Measurements from ENCODE around the gene TUBB2B. TPM values are rescaled to one million over a fixed set of nuclear protein-coding genes. Genes with fewer than 3 reads are reported as not detected.
A peak's percentile ranks its signal among the peaks of the same experiment; 100 is the strongest.

The TUBB2B gene
- total and polyA plus RNA-seq, 2 experiments from 2014 or later = 355 to 794 TPM

DNA sequence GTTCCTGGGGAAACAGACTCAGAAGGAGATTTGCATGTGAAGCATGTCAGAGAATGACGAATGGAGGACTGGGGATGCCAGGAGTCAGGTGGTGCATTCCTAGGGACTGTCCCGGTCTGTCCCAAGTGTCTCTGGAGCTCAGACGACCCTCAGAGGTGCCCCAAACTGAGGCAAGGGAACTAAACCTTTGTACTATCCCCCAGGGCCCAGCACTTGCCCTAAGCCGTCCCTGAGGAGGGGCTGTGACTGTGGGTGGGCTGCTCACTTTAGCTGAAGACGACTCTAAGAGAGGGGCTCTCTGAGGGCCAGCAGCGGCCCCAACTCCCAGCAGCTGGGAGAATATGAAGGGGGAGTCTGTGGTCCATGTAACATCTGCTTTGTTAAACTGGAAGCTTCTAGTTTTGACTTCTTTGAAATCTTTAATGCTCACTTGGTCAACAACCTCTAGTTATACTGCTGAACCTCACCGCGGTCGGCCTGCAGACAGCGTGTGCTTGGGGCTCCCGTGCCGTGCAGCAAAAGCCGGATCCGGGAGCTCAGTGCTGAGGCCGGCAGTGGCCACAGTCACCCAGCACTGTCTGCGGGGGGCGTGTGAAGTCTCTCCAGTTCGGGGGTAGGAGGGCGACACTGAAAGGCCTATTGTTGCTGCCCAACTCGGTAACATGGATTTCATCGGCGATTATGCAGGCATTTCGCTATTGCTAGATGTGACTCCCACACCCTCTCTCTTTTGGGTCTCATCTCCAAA is 34.2 kb downstream of the TUBB2B start:
- no peak overlapping the region; the same call in 1 of the 2 replicates for H3K4me3 ChIP-seq
- peaks cover 6% of the 10 kb centered on the region for H3F3A ChIP-seq (replicated peaks; ENCODE audit: low read depth)
- no peaks in the 10 kb centered on the region for H3K9me2 ChIP-seq (ENCODE audit: insufficient read depth)
- no peaks in the 10 kb centered on the region for H3K79me2 ChIP-seq (replicated peaks; ENCODE audit: insufficient read depth)
- H2AFZ ChIP-seq = peak overlapping the region; percentile 98
- H3K27me3 ChIP-seq (ENCODE audit: insufficient read depth) = no peaks in the 10 kb centered on the region
- no peak overlapping the region for H3K27ac Mint-ChIP-seq
- no peak overlapping the region for H3K4me3 Mint-ChIP-seq
- H3K4me1 ChIP-seq (ENCODE audit: insufficient read depth) = peaks cover 38% of the 10 kb centered on the region
- no peaks in the 10 kb centered on the region for H4K20me1 ChIP-seq (replicated peaks; ENCODE audit: insufficient read depth)
- ATAC-seq (peak; percentile 50), DNase-seq (ENCODE audit: low spot score) (peak; percentile 49)
- H3K4me2 ChIP-seq = peak overlapping the region; percentile 65
- peaks cover 10% of the 10 kb centered on the region for H3K4me1 Mint-ChIP-seq
- no peaks in the 10 kb centered on the region for H3K36me3 ChIP-seq (ENCODE audit: insufficient read depth)
- peak overlapping the region; percentile 55; the same call in 1 of the 2 replicates for H3K27ac ChIP-seq (ENCODE audit: low read depth)
- peaks cover 2% of the 10 kb centered on the region; the same call in 2 of the 3 replicates for H3K36me3 Mint-ChIP-seq (ENCODE audit: low read depth)
- H3K27me3 Mint-ChIP-seq (ENCODE audit: insufficient read depth, low read depth, poor library complexity) = peaks cover 19% of the 10 kb centered on the region
- H3K9me3 Mint-ChIP-seq = peaks cover 2% of the 10 kb centered on the region; the same call in 1 of the 3 replicates
- TF ChIP-seq ZNF331 (CRISPR knock-in tag; IDR thresholded peaks at IDR 0.05; ENCODE audit: low read depth) (no peak), NANOG (IDR thresholded peaks at IDR 0.05; ENCODE audit: borderline replicate concordance) (no peak), EZH2phosphoT487 (IDR thresholded peaks at IDR 0.05; ENCODE audit: unreplicated experiment) (no peak), STAT1 (IDR thresholded peaks at IDR 0.05; ENCODE audit: unreplicated experiment) (no peak), EZH2 (IDR thresholded peaks at IDR 0.05; ENCODE audit: low read depth, unreplicated experiment) (no peak)
- TF ChIP-seq, protein P1, sequence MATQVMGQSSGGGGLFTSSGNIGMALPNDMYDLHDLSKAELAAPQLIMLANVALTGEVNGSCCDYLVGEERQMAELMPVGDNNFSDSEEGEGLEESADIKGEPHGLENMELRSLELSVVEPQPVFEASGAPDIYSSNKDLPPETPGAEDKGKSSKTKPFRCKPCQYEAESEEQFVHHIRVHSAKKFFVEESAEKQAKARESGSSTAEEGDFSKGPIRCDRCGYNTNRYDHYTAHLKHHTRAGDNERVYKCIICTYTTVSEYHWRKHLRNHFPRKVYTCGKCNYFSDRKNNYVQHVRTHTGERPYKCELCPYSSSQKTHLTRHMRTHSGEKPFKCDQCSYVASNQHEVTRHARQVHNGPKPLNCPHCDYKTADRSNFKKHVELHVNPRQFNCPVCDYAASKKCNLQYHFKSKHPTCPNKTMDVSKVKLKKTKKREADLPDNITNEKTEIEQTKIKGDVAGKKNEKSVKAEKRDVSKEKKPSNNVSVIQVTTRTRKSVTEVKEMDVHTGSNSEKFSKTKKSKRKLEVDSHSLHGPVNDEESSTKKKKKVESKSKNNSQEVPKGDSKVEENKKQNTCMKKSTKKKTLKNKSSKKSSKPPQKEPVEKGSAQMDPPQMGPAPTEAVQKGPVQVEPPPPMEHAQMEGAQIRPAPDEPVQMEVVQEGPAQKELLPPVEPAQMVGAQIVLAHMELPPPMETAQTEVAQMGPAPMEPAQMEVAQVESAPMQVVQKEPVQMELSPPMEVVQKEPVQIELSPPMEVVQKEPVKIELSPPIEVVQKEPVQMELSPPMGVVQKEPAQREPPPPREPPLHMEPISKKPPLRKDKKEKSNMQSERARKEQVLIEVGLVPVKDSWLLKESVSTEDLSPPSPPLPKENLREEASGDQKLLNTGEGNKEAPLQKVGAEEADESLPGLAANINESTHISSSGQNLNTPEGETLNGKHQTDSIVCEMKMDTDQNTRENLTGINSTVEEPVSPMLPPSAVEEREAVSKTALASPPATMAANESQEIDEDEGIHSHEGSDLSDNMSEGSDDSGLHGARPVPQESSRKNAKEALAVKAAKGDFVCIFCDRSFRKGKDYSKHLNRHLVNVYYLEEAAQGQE (IDR thresholded peaks at IDR 0.05; ENCODE audit: unreplicated experiment) = no peak
- TF ChIP-seq, protein P2, sequence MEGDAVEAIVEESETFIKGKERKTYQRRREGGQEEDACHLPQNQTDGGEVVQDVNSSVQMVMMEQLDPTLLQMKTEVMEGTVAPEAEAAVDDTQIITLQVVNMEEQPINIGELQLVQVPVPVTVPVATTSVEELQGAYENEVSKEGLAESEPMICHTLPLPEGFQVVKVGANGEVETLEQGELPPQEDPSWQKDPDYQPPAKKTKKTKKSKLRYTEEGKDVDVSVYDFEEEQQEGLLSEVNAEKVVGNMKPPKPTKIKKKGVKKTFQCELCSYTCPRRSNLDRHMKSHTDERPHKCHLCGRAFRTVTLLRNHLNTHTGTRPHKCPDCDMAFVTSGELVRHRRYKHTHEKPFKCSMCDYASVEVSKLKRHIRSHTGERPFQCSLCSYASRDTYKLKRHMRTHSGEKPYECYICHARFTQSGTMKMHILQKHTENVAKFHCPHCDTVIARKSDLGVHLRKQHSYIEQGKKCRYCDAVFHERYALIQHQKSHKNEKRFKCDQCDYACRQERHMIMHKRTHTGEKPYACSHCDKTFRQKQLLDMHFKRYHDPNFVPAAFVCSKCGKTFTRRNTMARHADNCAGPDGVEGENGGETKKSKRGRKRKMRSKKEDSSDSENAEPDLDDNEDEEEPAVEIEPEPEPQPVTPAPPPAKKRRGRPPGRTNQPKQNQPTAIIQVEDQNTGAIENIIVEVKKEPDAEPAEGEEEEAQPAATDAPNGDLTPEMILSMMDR (conservative IDR thresholded peaks at IDR 0.05; ENCODE audit: low read depth in 2 of 2) = no peak; a peak in 1 of 4 replicates

DNA sequence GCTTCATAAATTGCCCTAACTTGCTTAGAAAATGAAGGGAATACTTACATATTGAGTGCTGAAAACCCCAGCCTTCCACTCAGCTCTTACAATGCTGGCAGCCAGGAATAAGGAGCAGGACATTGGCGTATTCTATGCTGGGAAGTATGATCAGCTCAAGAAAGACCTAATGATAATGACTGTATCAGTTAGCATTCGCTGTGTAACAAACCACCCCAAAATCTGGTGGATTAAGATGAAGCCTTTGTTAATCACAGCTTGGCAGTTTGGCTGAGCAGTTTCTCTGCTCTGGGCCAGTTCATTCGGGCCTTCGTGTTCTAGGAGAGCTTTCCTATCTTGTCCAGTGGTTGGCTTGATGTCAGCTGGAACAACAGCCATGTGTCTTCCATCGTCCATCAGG is 36.7 kb downstream of the TUBB2B start:
- Histone ChIP-seq H3F3A (replicated peaks; ENCODE audit: low read depth) (peaks cover 6% of the 10 kb centered on the region), H3K9me2 (ENCODE audit: insufficient read depth) (peaks cover 15% of the 10 kb centered on the region; the same call in 1 of the 2 replicates), H3K27ac (ENCODE audit: low read depth) (no peak overlapping the region), H4K20me1 (replicated peaks; ENCODE audit: insufficient read depth) (no peaks in the 10 kb centered on the region), H3K36me3 (ENCODE audit: insufficient read depth) (no peaks in the 10 kb centered on the region), H3K4me2 (no peak overlapping the region), H3K79me2 (replicated peaks; ENCODE audit: insufficient read depth) (no peaks in the 10 kb centered on the region), H3K4me1 (ENCODE audit: insufficient read depth) (peaks cover 31% of the 10 kb centered on the region), H3K4me3 (no peak overlapping the region), H2AFZ (no peak overlapping the region), H3K27me3 (ENCODE audit: insufficient read depth) (no peaks in the 10 kb centered on the region)
- DNase-seq (ENCODE audit: low spot score) (no peak), ATAC-seq (no peak)
- peaks cover 16% of the 10 kb centered on the region for H3K4me1 Mint-ChIP-seq
- H3K4me3 Mint-ChIP-seq = no peak overlapping the region
- H3K27me3 Mint-ChIP-seq (ENCODE audit: insufficient read depth, low read depth, poor library complexity) = peaks cover 19% of the 10 kb centered on the region
- TF ChIP-seq STAT1 (IDR thresholded peaks at IDR 0.05; ENCODE audit: unreplicated experiment) (no peak), NANOG (IDR thresholded peaks at IDR 0.05; ENCODE audit: borderline replicate concordance) (no peak), ZNF331 (CRISPR knock-in tag; IDR thresholded peaks at IDR 0.05; ENCODE audit: low read depth) (no peak)
- H3K27ac Mint-ChIP-seq = no peak overlapping the region
- peaks cover 6% of the 10 kb centered on the region; the same call in 2 of the 3 replicates for H3K9me3 Mint-ChIP-seq
- H3K36me3 Mint-ChIP-seq (ENCODE audit: low read depth) = peaks cover 6% of the 10 kb centered on the region
